ENCODE results near the gene CST5. TPM values are rescaled to one million over a fixed set of nuclear protein-coding genes. Genes with fewer than 3 reads are reported as not detected.
"Not testable (repeated sequence)": the region's sequence is repeated elsewhere in the genome, so short reads cannot be mapped to it uniquely, and the experiment has no call there.

The CST5 gene
- total and polyA plus RNA-seq, 8 donors, result 0.21 to 3.3 (median 0.25) TPM; not detected in 5

GRCh38 chr20:23856226-23856625, 23.3 kb downstream of the CST5 start:
- ATAC-seq, result no peak
- intact Hi-C loops (cut with DNase I), result loop anchor here in 1 of 2 donors (5.0 kb wide), 1 partner anchor 39 kb away; no protein-coding TSS in a partner anchor
- TF ChIP-seq CTCF (IDR thresholded peaks at IDR 0.05), result no peak

GRCh38 chr20:23841693-23842092, 37.9 kb downstream of the CST5 start:
- DNase-seq, result no peak
- intact Hi-C loops (cut with DNase I), result no loop called here
- TF ChIP-seq CTCF (IDR thresholded peaks at IDR 0.05), result no peak
- Histone ChIP-seq H3K27ac (no peak overlapping the region), H3K27me3 (no peaks in the 10 kb centered on the region), H3K4me3 (no peak overlapping the region), H3K4me1 (no peaks in the 10 kb centered on the region), H3K36me3 (no peaks in the 10 kb centered on the region), H3K9me3 (no peaks in the 10 kb centered on the region)
- ATAC-seq, result no peak

More at GRCh38 chr20:23856226-23856625, 23.3 kb downstream of the CST5 start:
- Histone ChIP-seq H3K9me3 (no peaks in the 10 kb centered on the region), H3K36me3 (no peaks in the 10 kb centered on the region), H3K27ac (no peak overlapping the region), H3K4me3 (no peak overlapping the region), H3K27me3 (no peaks in the 10 kb centered on the region), H3K4me1 (no peaks in the 10 kb centered on the region)
- DNase-seq, result no peak

GRCh38 chr20:23835716-23836115, 43.8 kb downstream of the CST5 start:
- H3K27ac ChIP-seq, result no peak overlapping the region
- ATAC-seq (no peak), DNase-seq (no peak)
- H3K36me3 ChIP-seq, result no peaks in the 10 kb centered on the region
- H3K4me1 ChIP-seq, result no peaks in the 10 kb centered on the region
- no peaks in the 10 kb centered on the region for H3K9me3 ChIP-seq
- TF ChIP-seq CTCF (IDR thresholded peaks at IDR 0.05), result no peak
- H3K4me3 ChIP-seq, result no peak overlapping the region
- no peaks in the 10 kb centered on the region for H3K27me3 ChIP-seq
- intact Hi-C loops (cut with DNase I), result no loop called here

- Histone ChIP-seq H3K4me1 (no peaks in the 10 kb centered on the region), H3K27ac (no peak overlapping the region), H3K4me3 (no peak overlapping the region), H3K27me3 (no peaks in the 10 kb centered on the region), H3K9me3 (no peaks in the 10 kb centered on the region), H3K36me3 (no peaks in the 10 kb centered on the region)
- no peak for ATAC-seq
- no peak for DNase-seq
- no peak for TF ChIP-seq CTCF (IDR thresholded peaks at IDR 0.05)
- intact Hi-C loops (cut with DNase I), result no loop called here
Measured at GRCh38 chr20:23832775-23833513, 46.6 kb downstream of the CST5 start.

- H3K4me1 ChIP-seq; H3K27ac ChIP-seq; H3K4me3 ChIP-seq; DNase-seq; H3K36me3 ChIP-seq; H3K9me3 ChIP-seq; intact Hi-C loops (cut with DNase I); H3K27me3 ChIP-seq; ATAC-seq: not testable (repeated sequence)
Measured at GRCh38 chr20:23831961-23832360, 47.6 kb downstream of the CST5 start.
